ENCODE data around the gene WIPI1. TPM values are rescaled to one million over a fixed set of nuclear protein-coding genes. Genes with fewer than 3 reads are reported as not detected.

The WIPI1 gene
- total and polyA plus RNA-seq, 4 donors = 19.2 to 84.8 (median 41.5) TPM

- H3K27me3 ChIP-seq (ENCODE audit: control insufficient read depth, insufficient read depth, low read length) = no peaks in the 10 kb centered on the region
- no peak overlapping the region for H3K4me3 ChIP-seq (ENCODE audit: low read depth, low read length)
- H3K36me3 ChIP-seq (ENCODE audit: control insufficient read depth, insufficient read depth, low read length) = peaks cover 11% of the 10 kb centered on the region
- DNase-seq (ENCODE audit: low read depth in 4 of 6, low spot score in 6 of 6) = no peak
- H3K27ac ChIP-seq (ENCODE audit: low read depth, low read length) = no peak overlapping the region
- WGBS (ENCODE audit: insufficient coverage) = 94% methylated on average over 9 of the region's 14 CpGs
- H3K9me3 ChIP-seq (ENCODE audit: control insufficient read depth, insufficient read depth, low read length) = no peaks in the 10 kb centered on the region
- peaks cover 14% of the 10 kb centered on the region for H3K4me1 ChIP-seq (ENCODE audit: control insufficient read depth, insufficient read depth, low read length)
Observed at GRCh38 chr17:68432086-68432864, 25.0 kb downstream of the WIPI1 start.

DNA sequence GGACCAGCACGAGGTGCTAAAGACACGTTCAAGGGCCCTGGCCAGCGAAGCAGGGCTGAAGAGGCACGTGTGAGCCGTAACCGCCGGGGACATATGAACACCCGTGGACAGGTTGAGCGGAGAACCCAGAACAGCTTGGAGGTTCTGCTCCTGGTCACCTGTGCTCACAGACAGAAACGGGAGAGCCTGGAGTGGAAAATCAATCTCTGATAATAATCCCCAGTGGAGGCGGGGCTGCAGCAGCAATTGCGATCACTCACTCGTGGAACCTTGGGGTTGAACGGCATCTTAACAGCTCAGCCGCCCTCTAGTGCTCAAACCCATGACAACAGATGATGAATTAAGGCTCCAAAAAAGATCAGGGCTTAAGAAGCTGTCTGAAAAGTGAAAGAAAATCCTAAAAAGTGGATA, 25.6 kb downstream of the WIPI1 start:
- H3K36me3 ChIP-seq (ENCODE audit: control insufficient read depth, insufficient read depth, low read length) = peaks cover 15% of the 10 kb centered on the region
- no peak overlapping the region for H3K27ac ChIP-seq (ENCODE audit: low read depth, low read length)
- peaks cover 11% of the 10 kb centered on the region for H3K4me1 ChIP-seq (ENCODE audit: control insufficient read depth, insufficient read depth, low read length)
- H3K27me3 ChIP-seq (ENCODE audit: control insufficient read depth, insufficient read depth, low read length) = no peaks in the 10 kb centered on the region
- H3K9me3 ChIP-seq (ENCODE audit: control insufficient read depth, insufficient read depth, low read length) = no peaks in the 10 kb centered on the region
- no peak overlapping the region for H3K4me3 ChIP-seq (ENCODE audit: low read depth, low read length)
- DNase-seq (ENCODE audit: low read depth in 4 of 6, low spot score in 6 of 6) = peak in 2 of 6 donors; percentile 61 to 76
- 58% methylated on average over 14 of the region's 15 CpGs for WGBS (ENCODE audit: insufficient coverage)

GRCh38 chr17:68431045-68431608, 26.2 kb downstream of the WIPI1 start:
- peak in 1 of 6 donors; percentile 31 for DNase-seq (ENCODE audit: low read depth in 4 of 6, low spot score in 6 of 6)
- Histone ChIP-seq H3K36me3 (ENCODE audit: control insufficient read depth, insufficient read depth, low read length) (peaks cover 18% of the 10 kb centered on the region), H3K9me3 (ENCODE audit: control insufficient read depth, insufficient read depth, low read length) (no peaks in the 10 kb centered on the region), H3K27me3 (ENCODE audit: control insufficient read depth, insufficient read depth, low read length) (no peaks in the 10 kb centered on the region), H3K27ac (ENCODE audit: low read depth, low read length) (no peak overlapping the region), H3K4me3 (ENCODE audit: low read depth, low read length) (no peak overlapping the region), H3K4me1 (ENCODE audit: control insufficient read depth, insufficient read depth, low read length) (peaks cover 10% of the 10 kb centered on the region)
- 89% methylated on average over 10 of the region's 13 CpGs for WGBS (ENCODE audit: insufficient coverage)

DNA sequence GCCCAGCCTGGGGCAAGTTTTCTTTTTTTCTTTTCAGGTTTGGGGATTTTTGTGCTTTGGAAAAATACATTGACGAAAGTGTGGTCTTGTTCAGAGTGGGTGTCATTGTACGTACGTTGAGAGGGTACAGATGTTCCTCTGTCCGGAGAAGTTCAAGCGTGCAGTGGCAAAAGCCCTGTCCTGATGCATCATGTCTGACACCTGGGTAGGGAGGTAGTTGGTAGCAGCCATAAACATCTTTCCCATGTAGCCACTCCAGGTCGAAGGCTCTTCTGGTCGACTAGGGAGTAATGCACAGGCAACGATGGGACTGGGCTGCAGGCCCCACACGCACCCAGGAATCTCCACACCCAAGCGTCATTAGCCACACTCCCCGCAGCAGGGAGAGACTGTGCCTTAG, 27.4 kb downstream of the WIPI1 start:
- Histone ChIP-seq H3K36me3 (ENCODE audit: control insufficient read depth, insufficient read depth, low read length) (peaks cover 18% of the 10 kb centered on the region), H3K27ac (ENCODE audit: low read depth, low read length) (no peak overlapping the region), H3K27me3 (ENCODE audit: control insufficient read depth, insufficient read depth, low read length) (no peaks in the 10 kb centered on the region), H3K9me3 (ENCODE audit: control insufficient read depth, insufficient read depth, low read length) (no peaks in the 10 kb centered on the region), H3K4me1 (ENCODE audit: control insufficient read depth, insufficient read depth, low read length) (peaks cover 7% of the 10 kb centered on the region), H3K4me3 (ENCODE audit: low read depth, low read length) (no peak overlapping the region)
- 89% methylated on average over 7 of the region's 11 CpGs for WGBS (ENCODE audit: insufficient coverage)
- DNase-seq (ENCODE audit: low read depth in 4 of 6, low spot score in 6 of 6) = no peak

DNA sequence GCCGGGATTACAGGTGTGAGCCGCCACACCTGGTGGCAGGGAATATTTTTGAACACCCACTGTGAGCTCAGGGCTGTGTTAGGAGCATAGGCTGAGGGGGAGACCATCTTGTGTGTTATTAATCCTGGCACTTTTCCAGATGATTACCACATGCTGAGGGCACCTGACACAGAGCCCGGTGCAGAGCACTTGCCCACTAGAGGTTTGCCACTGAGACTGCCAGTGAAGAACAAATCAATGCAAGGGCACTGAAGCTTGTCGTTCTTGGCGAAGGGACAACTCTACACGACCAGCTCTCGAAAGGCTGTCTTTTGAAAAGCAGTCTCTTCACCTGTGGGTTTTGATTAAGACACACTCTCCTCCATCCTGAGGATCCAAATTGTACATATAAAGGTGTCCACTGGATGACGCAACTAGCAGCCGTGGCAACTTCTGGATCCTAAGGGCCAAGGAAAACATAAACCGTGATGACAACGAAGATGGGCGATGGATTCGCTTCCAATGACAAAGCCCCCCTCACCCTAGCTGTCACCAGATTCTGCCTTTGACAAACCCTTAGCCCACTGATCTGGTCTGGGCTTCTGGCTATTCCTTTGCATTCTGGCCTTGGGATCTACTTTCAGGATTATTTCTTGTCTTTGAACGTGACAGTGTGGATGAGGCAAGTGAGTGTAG, 28.7 kb downstream of the WIPI1 start:
- no peak overlapping the region for H3K27ac ChIP-seq (ENCODE audit: low read depth, low read length)
- no peaks in the 10 kb centered on the region for H3K27me3 ChIP-seq (ENCODE audit: control insufficient read depth, insufficient read depth, low read length)
- DNase-seq (ENCODE audit: low read depth in 4 of 6, low spot score in 6 of 6) = no peak
- H3K4me1 ChIP-seq (ENCODE audit: control insufficient read depth, insufficient read depth, low read length) = peaks cover 4% of the 10 kb centered on the region
- H3K36me3 ChIP-seq (ENCODE audit: control insufficient read depth, insufficient read depth, low read length) = peaks cover 20% of the 10 kb centered on the region
- 82% methylated on average over 13 of the region's 14 CpGs for WGBS (ENCODE audit: insufficient coverage)
- H3K9me3 ChIP-seq (ENCODE audit: control insufficient read depth, insufficient read depth, low read length) = no peaks in the 10 kb centered on the region
- no peak overlapping the region for H3K4me3 ChIP-seq (ENCODE audit: low read depth, low read length)

GRCh38 chr17:68427575-68427974, 29.7 kb downstream of the WIPI1 start:
- peaks cover 22% of the 10 kb centered on the region for H3K36me3 ChIP-seq (ENCODE audit: control insufficient read depth, insufficient read depth, low read length)

GRCh38 chr17:68425979-68426378, 31.3 kb downstream of the WIPI1 start:
- H3K4me3 ChIP-seq (ENCODE audit: low read depth, low read length) = no peak overlapping the region
- DNase-seq (ENCODE audit: low read depth in 4 of 6, low spot score in 6 of 6) = no peak
- no peaks in the 10 kb centered on the region for H3K9me3 ChIP-seq (ENCODE audit: control insufficient read depth, insufficient read depth, low read length)
- peaks cover 16% of the 10 kb centered on the region for H3K36me3 ChIP-seq (ENCODE audit: control insufficient read depth, insufficient read depth, low read length)
- no peaks in the 10 kb centered on the region for H3K27me3 ChIP-seq (ENCODE audit: control insufficient read depth, insufficient read depth, low read length)
- H3K4me1 ChIP-seq (ENCODE audit: control insufficient read depth, insufficient read depth, low read length) = no peaks in the 10 kb centered on the region
- 93% methylated on average over 9 of the region's 12 CpGs for WGBS (ENCODE audit: insufficient coverage)
- H3K27ac ChIP-seq (ENCODE audit: low read depth, low read length) = no peak overlapping the region

More at GRCh38 chr17:68427575-68427974, 29.7 kb downstream of the WIPI1 start:
- 95% methylated on average over 5 of the region's 7 CpGs for WGBS (ENCODE audit: insufficient coverage)
- Histone ChIP-seq H3K4me3 (ENCODE audit: low read depth, low read length) (no peak overlapping the region), H3K27me3 (ENCODE audit: control insufficient read depth, insufficient read depth, low read length) (no peaks in the 10 kb centered on the region), H3K27ac (ENCODE audit: low read depth, low read length) (no peak overlapping the region), H3K9me3 (ENCODE audit: control insufficient read depth, insufficient read depth, low read length) (no peaks in the 10 kb centered on the region), H3K4me1 (ENCODE audit: control insufficient read depth, insufficient read depth, low read length) (peaks cover 4% of the 10 kb centered on the region)
- DNase-seq (ENCODE audit: low read depth in 4 of 6, low spot score in 6 of 6) = no peak

DNA sequence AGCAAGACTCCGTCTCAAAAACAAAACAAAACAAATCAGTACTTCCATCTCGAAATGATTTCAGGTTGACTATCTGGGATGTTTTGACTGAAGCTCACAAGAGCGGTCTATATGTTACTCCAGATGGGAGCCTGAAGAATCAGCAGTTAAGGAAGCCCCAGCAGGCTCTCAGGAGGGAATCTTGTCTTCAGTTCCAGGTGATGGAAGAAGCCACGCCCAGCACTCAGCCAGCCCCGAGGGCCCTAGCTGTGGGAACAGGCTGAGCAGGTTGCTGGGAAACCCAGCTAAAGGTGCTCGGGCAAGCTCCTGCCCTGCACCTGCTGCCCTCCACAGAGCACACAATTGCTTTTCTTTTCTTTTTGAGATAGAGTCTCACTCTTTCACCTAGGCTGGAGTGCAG, 32.4 kb downstream of the WIPI1 start:
- H3K36me3 ChIP-seq (ENCODE audit: control insufficient read depth, insufficient read depth, low read length) = peaks cover 19% of the 10 kb centered on the region

DNA sequence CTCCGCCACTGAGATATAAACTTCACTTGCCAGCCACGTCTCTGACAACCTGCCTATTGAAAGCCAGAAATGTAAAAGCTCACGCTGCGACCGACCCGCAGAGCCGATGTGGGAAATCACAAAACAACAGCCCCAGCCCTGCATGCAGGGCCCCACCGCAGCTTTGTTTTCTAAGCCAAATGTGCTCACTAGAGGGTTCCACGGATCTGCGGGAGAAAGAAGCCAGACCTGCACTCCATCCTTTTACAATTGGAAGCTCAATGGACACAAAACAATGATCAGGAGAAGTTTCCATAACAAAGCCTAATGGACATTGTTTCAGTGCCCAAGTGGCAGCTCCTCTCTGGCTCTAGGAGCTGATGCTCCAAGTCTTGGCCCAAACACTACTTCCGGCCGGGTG, 33.1 kb downstream of the WIPI1 start:
- WGBS (ENCODE audit: insufficient coverage) = 55% methylated on average over 11 of the region's 12 CpGs
- DNase-seq (ENCODE audit: low read depth in 4 of 6, low spot score in 6 of 6) = no peak
- H3K9me3 ChIP-seq (ENCODE audit: control insufficient read depth, insufficient read depth, low read length) = no peaks in the 10 kb centered on the region
- no peak overlapping the region for H3K27ac ChIP-seq (ENCODE audit: low read depth, low read length)
- H3K4me3 ChIP-seq (ENCODE audit: low read depth, low read length) = no peak overlapping the region
- no peaks in the 10 kb centered on the region for H3K27me3 ChIP-seq (ENCODE audit: control insufficient read depth, insufficient read depth, low read length)
- peaks cover 19% of the 10 kb centered on the region for H3K36me3 ChIP-seq (ENCODE audit: control insufficient read depth, insufficient read depth, low read length)
- H3K4me1 ChIP-seq (ENCODE audit: control insufficient read depth, insufficient read depth, low read length) = no peaks in the 10 kb centered on the region

More for the DNA sequence above, 32.4 kb downstream of the WIPI1 start:
- H3K4me1 ChIP-seq (ENCODE audit: control insufficient read depth, insufficient read depth, low read length) = no peaks in the 10 kb centered on the region
- no peak for DNase-seq (ENCODE audit: low read depth in 4 of 6, low spot score in 6 of 6)
- 86% methylated on average over 6 of the region's 6 CpGs for WGBS (ENCODE audit: insufficient coverage)
- H3K27me3 ChIP-seq (ENCODE audit: control insufficient read depth, insufficient read depth, low read length) = no peaks in the 10 kb centered on the region
- no peak overlapping the region for H3K27ac ChIP-seq (ENCODE audit: low read depth, low read length)
- H3K9me3 ChIP-seq (ENCODE audit: control insufficient read depth, insufficient read depth, low read length) = no peaks in the 10 kb centered on the region
- H3K4me3 ChIP-seq (ENCODE audit: low read depth, low read length) = no peak overlapping the region
